WTC11 (cell line): ENCODE results near the gene ATP6V0E1. TPM values are rescaled to one million over a fixed set of nuclear protein-coding genes. Genes with fewer than 3 reads are reported as not detected.

Experiments used
- ATAC-seq: fragments of 200-7000 bp; cut with Tn5 transposase; 2 replicates; pipeline ENCODE4 v1.10.0; 2021; ENCODE audit warnings: mild to moderate bottlenecking, moderate library complexity
- CTCF ChIA-PET: fragments of 300-600 bp; sonication (Branson Sonifier 250); formaldehyde crosslinking; loops from one replicate; lab custom pipeline; 2021; ENCODE audit warnings: antibody characterized with exemption; lab: Charles Lee
- POLR2A ChIA-PET: fragments of 350-600 bp; sonication (Branson Sonifier 250); formaldehyde crosslinking; loops from one replicate; lab custom pipeline; 2021; ENCODE audit warnings: antibody characterized with exemption; lab: Charles Lee
- DNase-seq: peaks from one replicate; pipeline ENCODE4 v3.0.0; 2021; ENCODE audit warnings: low spot score
- H3K27ac Mint-ChIP-seq: 2 replicates; pipeline ENCODE4 v1.8.0; 2021; ENCODE audit warnings: mixed read lengths
- H3K27me3 Mint-ChIP-seq: 2 replicates; pipeline ENCODE4 v1.8.0; 2021; ENCODE audit warnings: low read depth, mild to moderate bottlenecking, moderate library complexity, mixed read lengths
- H3K36me3 Mint-ChIP-seq: 2 replicates; pipeline ENCODE4 v1.8.0; 2021; ENCODE audit warnings: mixed read lengths
- H3K4me1 Mint-ChIP-seq: 2 replicates; pipeline ENCODE4 v1.8.0; 2022; ENCODE audit warnings: mixed read lengths
- H3K4me3 Mint-ChIP-seq: 2 replicates; pipeline ENCODE4 v1.8.0; 2021; ENCODE audit warnings: mild to moderate bottlenecking, moderate library complexity, mixed read lengths
- H3K9me3 Mint-ChIP-seq: 2 replicates; pipeline ENCODE4 v1.8.0; 2021; ENCODE audit warnings: mixed read lengths
- ATF6 ChIP-seq: sonication (generic); formaldehyde crosslinking; IDR thresholded peaks from 2 replicates; pipeline ENCODE4 v1.8.1; 2023; ENCODE audit warnings: mild to moderate bottlenecking, missing genetic modification reagents
- CREM ChIP-seq: sonication (generic); formaldehyde crosslinking; IDR thresholded peaks from 2 replicates; pipeline ENCODE4 v1.8.1; 2022; ENCODE audit warnings: mild to moderate bottlenecking, missing genetic modification reagents, moderate library complexity
- E2F1 ChIP-seq: sonication (generic); formaldehyde crosslinking; IDR thresholded peaks from 2 replicates; pipeline ENCODE4 v1.8.0; 2022; ENCODE audit warnings: mild to moderate bottlenecking, missing genetic modification reagents
- FOXK1 ChIP-seq: sonication (generic); formaldehyde crosslinking; IDR thresholded peaks from 2 replicates; pipeline ENCODE4 v1.8.0; 2022; ENCODE audit warnings: mild to moderate bottlenecking, moderate library complexity, missing genetic modification reagents
- FOXP4 ChIP-seq: sonication (generic); formaldehyde crosslinking; IDR thresholded peaks from 2 replicates; pipeline ENCODE4 v1.8.0; 2022; ENCODE audit warnings: mild to moderate bottlenecking, missing genetic modification reagents
- NFATC4 ChIP-seq: fragments of 250-450 bp; sonication (Bioruptor Pico); IDR thresholded peaks from 2 replicates; pipeline ENCODE4 v1.9.0; 2021; ENCODE audit warnings: mild to moderate bottlenecking
- RELA ChIP-seq: sonication (generic); formaldehyde crosslinking; IDR thresholded peaks from 2 replicates; pipeline ENCODE4 v1.8.1; 2022; ENCODE audit warnings: missing genetic modification reagents, mild to moderate bottlenecking, borderline replicate concordance
- RORB ChIP-seq: fragments of 250-450 bp; sonication (Bioruptor Pico); IDR thresholded peaks from 2 replicates; pipeline ENCODE4 v1.9.0; 2021; ENCODE audit warnings: mild to moderate bottlenecking
- USF2 ChIP-seq: sonication (generic); formaldehyde crosslinking; IDR thresholded peaks from 2 replicates; pipeline ENCODE4 v1.8.1; 2023; ENCODE audit warnings: mild to moderate bottlenecking, missing genetic modification reagents, moderate library complexity
- ZNF121 ChIP-seq: sonication (generic); formaldehyde crosslinking; IDR thresholded peaks from 2 replicates; pipeline ENCODE4 v1.8.0; 2023; ENCODE audit warnings: missing genetic modification reagents
- ZNF219 ChIP-seq: sonication (generic); formaldehyde crosslinking; IDR thresholded peaks from 2 replicates; pipeline ENCODE4 v1.8.0; 2023; ENCODE audit warnings: missing genetic modification reagents, mild to moderate bottlenecking, borderline replicate concordance
- ZNF671 ChIP-seq: fragments of 250-450 bp; sonication (Bioruptor Pico); IDR thresholded peaks from 2 replicates; pipeline ENCODE4 v1.8.0; 2021; ENCODE audit warnings: mild to moderate bottlenecking
- total RNA-seq: library from RNA; stranded (reverse); gene quantifications from 3 replicates; pipeline ENCODE4 v1.2.3, GENCODE V29; 2021
- TF ChIP-seq, protein P1 (sequence below): sonication (generic); formaldehyde crosslinking; IDR thresholded peaks from 2 replicates; pipeline ENCODE4 v1.8.0; 2023; ENCODE audit warnings: missing genetic modification reagents, mild to moderate bottlenecking, borderline replicate concordance
- TF ChIP-seq, protein P2 (sequence below): fragments of 250-450 bp; sonication (Bioruptor Pico); IDR thresholded peaks from 2 replicates; pipeline ENCODE4 v1.9.0; 2021; ENCODE audit warnings: mild to moderate bottlenecking, borderline replicate concordance
- TF ChIP-seq, protein P3 (sequence below): fragments of 250-450 bp; sonication (Bioruptor Pico); IDR thresholded peaks from 2 replicates; pipeline ENCODE4 v1.9.0; 2021; ENCODE audit warnings: moderate library complexity, mild to moderate bottlenecking, inconsistent platforms, borderline replicate concordance
- TF ChIP-seq, protein P4 (sequence below): sonication (generic); formaldehyde crosslinking; IDR thresholded peaks from 2 replicates; pipeline ENCODE4 v1.8.0; 2022; ENCODE audit warnings: missing genetic modification reagents

Gene ATP6V0E1
- total RNA-seq, 1 experiment from 2014 or later: 80.9 TPM

DNA sequence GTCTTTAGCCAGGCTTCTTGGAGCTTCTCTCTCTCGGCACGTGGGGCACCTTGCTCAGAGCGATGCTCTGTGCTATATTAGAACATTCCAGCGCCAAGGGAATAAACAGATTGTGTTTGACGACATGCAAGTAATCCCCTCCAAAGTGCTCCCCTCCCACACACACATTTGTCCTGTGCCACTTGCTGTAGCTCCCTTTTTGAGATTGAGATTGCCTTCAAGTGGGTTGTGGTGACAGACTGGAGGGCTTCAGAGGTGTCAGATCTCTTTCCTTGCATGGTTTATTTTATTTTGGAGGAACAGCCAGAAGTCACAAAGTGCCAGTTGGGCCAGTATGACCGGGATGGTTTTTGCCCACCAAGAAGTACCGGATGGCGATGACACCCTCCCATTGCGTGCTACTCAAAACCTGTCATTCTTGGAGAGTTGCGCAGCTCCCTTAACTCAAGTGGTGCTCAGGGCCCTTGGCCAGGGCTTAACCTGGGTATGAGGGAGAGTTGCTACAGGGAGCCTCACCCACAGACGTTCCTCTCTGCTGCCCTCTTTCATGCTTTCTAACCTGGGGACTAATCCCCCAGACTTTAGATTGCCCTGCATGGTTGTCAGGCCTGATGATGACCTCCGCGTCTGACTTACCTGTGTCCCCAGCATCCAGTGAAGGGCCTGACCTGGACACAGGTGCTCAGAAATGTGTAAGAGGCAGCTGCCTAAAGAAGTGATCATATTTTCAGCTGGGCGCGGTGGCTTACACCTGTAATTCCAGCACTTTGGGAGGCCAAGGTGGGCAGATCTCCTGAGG, 43.1 kb upstream of the ATP6V0E1 start (continued):
- TF ChIP-seq, protein P1, sequence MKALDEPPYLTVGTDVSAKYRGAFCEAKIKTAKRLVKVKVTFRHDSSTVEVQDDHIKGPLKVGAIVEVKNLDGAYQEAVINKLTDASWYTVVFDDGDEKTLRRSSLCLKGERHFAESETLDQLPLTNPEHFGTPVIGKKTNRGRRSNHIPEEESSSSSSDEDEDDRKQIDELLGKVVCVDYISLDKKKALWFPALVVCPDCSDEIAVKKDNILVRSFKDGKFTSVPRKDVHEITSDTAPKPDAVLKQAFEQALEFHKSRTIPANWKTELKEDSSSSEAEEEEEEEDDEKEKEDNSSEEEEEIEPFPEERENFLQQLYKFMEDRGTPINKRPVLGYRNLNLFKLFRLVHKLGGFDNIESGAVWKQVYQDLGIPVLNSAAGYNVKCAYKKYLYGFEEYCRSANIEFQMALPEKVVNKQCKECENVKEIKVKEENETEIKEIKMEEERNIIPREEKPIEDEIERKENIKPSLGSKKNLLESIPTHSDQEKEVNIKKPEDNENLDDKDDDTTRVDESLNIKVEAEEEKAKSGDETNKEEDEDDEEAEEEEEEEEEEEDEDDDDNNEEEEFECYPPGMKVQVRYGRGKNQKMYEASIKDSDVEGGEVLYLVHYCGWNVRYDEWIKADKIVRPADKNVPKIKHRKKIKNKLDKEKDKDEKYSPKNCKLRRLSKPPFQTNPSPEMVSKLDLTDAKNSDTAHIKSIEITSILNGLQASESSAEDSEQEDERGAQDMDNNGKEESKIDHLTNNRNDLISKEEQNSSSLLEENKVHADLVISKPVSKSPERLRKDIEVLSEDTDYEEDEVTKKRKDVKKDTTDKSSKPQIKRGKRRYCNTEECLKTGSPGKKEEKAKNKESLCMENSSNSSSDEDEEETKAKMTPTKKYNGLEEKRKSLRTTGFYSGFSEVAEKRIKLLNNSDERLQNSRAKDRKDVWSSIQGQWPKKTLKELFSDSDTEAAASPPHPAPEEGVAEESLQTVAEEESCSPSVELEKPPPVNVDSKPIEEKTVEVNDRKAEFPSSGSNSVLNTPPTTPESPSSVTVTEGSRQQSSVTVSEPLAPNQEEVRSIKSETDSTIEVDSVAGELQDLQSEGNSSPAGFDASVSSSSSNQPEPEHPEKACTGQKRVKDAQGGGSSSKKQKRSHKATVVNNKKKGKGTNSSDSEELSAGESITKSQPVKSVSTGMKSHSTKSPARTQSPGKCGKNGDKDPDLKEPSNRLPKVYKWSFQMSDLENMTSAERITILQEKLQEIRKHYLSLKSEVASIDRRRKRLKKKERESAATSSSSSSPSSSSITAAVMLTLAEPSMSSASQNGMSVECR (CRISPR knock-in tag): no peak
- TF ChIP-seq FOXP4 (CRISPR knock-in tag) (no peak), E2F1 (no peak), USF2 (CRISPR knock-in tag) (no peak), FOXK1 (no peak), RELA (no peak), ZNF219 (CRISPR knock-in tag) (no peak), NFATC4 (CRISPR knock-in tag) (no peak)
- TF ChIP-seq, protein P2, sequence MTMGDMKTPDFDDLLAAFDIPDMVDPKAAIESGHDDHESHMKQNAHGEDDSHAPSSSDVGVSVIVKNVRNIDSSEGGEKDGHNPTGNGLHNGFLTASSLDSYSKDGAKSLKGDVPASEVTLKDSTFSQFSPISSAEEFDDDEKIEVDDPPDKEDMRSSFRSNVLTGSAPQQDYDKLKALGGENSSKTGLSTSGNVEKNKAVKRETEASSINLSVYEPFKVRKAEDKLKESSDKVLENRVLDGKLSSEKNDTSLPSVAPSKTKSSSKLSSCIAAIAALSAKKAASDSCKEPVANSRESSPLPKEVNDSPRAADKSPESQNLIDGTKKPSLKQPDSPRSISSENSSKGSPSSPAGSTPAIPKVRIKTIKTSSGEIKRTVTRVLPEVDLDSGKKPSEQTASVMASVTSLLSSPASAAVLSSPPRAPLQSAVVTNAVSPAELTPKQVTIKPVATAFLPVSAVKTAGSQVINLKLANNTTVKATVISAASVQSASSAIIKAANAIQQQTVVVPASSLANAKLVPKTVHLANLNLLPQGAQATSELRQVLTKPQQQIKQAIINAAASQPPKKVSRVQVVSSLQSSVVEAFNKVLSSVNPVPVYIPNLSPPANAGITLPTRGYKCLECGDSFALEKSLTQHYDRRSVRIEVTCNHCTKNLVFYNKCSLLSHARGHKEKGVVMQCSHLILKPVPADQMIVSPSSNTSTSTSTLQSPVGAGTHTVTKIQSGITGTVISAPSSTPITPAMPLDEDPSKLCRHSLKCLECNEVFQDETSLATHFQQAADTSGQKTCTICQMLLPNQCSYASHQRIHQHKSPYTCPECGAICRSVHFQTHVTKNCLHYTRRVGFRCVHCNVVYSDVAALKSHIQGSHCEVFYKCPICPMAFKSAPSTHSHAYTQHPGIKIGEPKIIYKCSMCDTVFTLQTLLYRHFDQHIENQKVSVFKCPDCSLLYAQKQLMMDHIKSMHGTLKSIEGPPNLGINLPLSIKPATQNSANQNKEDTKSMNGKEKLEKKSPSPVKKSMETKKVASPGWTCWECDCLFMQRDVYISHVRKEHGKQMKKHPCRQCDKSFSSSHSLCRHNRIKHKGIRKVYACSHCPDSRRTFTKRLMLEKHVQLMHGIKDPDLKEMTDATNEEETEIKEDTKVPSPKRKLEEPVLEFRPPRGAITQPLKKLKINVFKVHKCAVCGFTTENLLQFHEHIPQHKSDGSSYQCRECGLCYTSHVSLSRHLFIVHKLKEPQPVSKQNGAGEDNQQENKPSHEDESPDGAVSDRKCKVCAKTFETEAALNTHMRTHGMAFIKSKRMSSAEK: no peak

GRCh38 chr5:172941067-172941516, 42.5 kb upstream of the ATP6V0E1 start:
- Mint-ChIP-seq H3K4me1 (peaks cover 15% of the 10 kb centered on the region), H3K4me3 (no peak overlapping the region), H3K9me3 (no peaks in the 10 kb centered on the region), H3K27me3 (no peaks in the 10 kb centered on the region)
- CTCF ChIA-PET: no interaction called here
- ATAC-seq (no peak), DNase-seq (no peak)
- POLR2A ChIA-PET: no interaction called here
- TF ChIP-seq, protein P3, sequence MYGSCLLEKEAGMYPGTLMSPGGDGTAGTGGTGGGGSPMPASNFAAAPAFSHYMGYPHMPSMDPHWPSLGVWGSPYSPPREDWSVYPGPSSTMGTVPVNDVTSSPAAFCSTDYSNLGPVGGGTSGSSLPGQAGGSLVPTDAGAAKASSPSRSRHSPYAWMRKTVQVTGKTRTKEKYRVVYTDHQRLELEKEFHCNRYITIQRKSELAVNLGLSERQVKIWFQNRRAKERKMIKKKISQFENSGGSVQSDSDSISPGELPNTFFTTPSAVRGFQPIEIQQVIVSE (CRISPR knock-in tag): no peak
- TF ChIP-seq CREM (CRISPR knock-in tag) (no peak), ATF6 (CRISPR knock-in tag) (no peak), RORB (CRISPR knock-in tag) (no peak), ZNF671 (no peak), ZNF121 (CRISPR knock-in tag) (no peak)
- TF ChIP-seq, protein P4, sequence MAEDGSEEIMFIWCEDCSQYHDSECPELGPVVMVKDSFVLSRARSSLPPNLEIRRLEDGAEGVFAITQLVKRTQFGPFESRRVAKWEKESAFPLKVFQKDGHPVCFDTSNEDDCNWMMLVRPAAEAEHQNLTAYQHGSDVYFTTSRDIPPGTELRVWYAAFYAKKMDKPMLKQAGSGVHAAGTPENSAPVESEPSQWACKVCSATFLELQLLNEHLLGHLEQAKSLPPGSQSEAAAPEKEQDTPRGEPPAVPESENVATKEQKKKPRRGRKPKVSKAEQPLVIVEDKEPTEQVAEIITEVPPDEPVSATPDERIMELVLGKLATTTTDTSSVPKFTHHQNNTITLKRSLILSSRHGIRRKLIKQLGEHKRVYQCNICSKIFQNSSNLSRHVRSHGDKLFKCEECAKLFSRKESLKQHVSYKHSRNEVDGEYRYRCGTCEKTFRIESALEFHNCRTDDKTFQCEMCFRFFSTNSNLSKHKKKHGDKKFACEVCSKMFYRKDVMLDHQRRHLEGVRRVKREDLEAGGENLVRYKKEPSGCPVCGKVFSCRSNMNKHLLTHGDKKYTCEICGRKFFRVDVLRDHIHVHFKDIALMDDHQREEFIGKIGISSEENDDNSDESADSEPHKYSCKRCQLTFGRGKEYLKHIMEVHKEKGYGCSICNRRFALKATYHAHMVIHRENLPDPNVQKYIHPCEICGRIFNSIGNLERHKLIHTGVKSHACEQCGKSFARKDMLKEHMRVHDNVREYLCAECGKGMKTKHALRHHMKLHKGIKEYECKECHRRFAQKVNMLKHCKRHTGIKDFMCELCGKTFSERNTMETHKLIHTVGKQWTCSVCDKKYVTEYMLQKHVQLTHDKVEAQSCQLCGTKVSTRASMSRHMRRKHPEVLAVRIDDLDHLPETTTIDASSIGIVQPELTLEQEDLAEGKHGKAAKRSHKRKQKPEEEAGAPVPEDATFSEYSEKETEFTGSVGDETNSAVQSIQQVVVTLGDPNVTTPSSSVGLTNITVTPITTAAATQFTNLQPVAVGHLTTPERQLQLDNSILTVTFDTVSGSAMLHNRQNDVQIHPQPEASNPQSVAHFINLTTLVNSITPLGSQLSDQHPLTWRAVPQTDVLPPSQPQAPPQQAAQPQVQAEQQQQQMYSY (CRISPR knock-in tag): no peak
- TF ChIP-seq, all 79 proteins: peak for 0
- Mint-ChIP-seq H3K36me3 (peaks cover 35% of the 10 kb centered on the region), H3K27ac (no peak overlapping the region)
